Measurements from ENCODE around the gene DPP4. TPM values are rescaled to one million over a fixed set of nuclear protein-coding genes. Genes with fewer than 3 reads are reported as not detected.

Gene DPP4
- total and polyA plus RNA-seq, 2 experiments from 2014 or later = 149 to 218 TPM

GRCh38 chr2:162092008-162092390 lies 18.0 kb upstream of the DPP4 start:
- peak overlapping the region; percentile 27 for H2AFZ ChIP-seq
- H3K4me2 ChIP-seq = peak overlapping the region; percentile 22

DNA sequence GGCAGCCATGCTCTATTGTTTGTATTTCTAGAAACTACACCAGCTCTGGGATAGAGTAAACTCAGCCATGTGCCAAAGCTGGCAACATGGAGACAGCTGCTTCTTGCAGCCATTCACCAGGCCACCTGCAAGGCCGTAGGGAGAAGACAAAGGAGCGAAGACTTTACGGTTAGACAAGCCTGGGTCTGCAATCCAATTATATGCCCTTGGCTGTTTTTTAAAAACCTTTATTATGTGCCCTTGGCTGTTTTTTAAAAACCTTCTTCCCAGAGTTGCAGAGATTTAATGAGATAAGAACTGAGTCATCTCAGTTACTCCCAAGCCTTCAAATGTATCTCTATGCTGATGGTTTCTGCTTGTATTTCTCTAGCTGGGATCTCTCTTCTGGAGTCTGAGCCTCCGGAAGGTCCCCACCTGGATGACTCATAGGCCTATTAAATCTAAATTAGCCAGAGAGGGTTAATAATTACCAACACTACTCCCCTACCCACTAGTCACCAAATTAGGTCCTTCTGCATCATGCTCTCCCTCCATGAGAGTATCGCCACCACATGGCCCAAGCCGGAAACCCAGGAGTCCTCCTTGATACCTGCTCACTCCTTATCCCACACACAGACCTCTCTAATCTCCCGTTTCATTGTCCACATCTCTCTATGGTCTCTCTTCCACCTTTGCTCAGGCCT lies 17.5 kb upstream of the DPP4 start:
- H3K79me2 ChIP-seq = no peaks in the 10 kb centered on the region
- H3K4me3 ChIP-seq = no peak overlapping the region
- H3K4me2 ChIP-seq = peak overlapping the region; percentile 46
- no peaks in the 10 kb centered on the region for H3K9me2 ChIP-seq (replicated peaks; ENCODE audit: insufficient read depth)
- DNase-seq (ENCODE audit: low spot score) = peak; percentile 76
- H3K27me3 ChIP-seq = no peaks in the 10 kb centered on the region
- no peaks in the 10 kb centered on the region for H4K20me1 ChIP-seq (ENCODE audit: insufficient read depth, poor library complexity, severe bottlenecking)
- WGBS (ENCODE audit: low lambda C conversion rate, missing lambda C conversion rate) = 52% methylated on average over 7 of the region's 7 CpGs
- no peaks in the 10 kb centered on the region for H3K9me3 ChIP-seq (ENCODE audit: low read depth)
- H2AFZ ChIP-seq = peak overlapping the region; percentile 27
- no peak for TF ChIP-seq EZH2phosphoT487 (IDR thresholded peaks at IDR 0.05; ENCODE audit: low read depth, severe bottlenecking, unreplicated experiment)
- TF ChIP-seq CTCF (IDR thresholded peaks at IDR 0.05; ENCODE audit: poor library complexity) = peak; percentile 39
- H3K4me1 ChIP-seq (ENCODE audit: insufficient read depth) = peaks cover 32% of the 10 kb centered on the region
- H3K27ac ChIP-seq = peak overlapping the region; percentile 92
- no peaks in the 10 kb centered on the region for H3K36me3 ChIP-seq (replicated peaks; ENCODE audit: insufficient read depth, low read depth)

More at GRCh38 chr2:162092008-162092390, 18.0 kb upstream of the DPP4 start:
- Histone ChIP-seq H3K27ac (peak overlapping the region; percentile 86), H3K4me1 (ENCODE audit: insufficient read depth) (peaks cover 32% of the 10 kb centered on the region), H3K27me3 (no peaks in the 10 kb centered on the region), H3K9me2 (replicated peaks; ENCODE audit: insufficient read depth) (no peaks in the 10 kb centered on the region), H3K9me3 (ENCODE audit: low read depth) (no peaks in the 10 kb centered on the region), H3K36me3 (replicated peaks; ENCODE audit: insufficient read depth, low read depth) (no peaks in the 10 kb centered on the region), H3K79me2 (no peaks in the 10 kb centered on the region), H3K4me3 (no peak overlapping the region), H4K20me1 (ENCODE audit: insufficient read depth, poor library complexity, severe bottlenecking) (no peaks in the 10 kb centered on the region)
- WGBS (ENCODE audit: low lambda C conversion rate, missing lambda C conversion rate) = 87% methylated on average over 5 of the region's 5 CpGs
- DNase-seq (ENCODE audit: low spot score) = no peak
- no peak for TF ChIP-seq CTCF (IDR thresholded peaks at IDR 0.05; ENCODE audit: poor library complexity)
- TF ChIP-seq EZH2 (IDR thresholded peaks at IDR 0.05; ENCODE audit: borderline replicate concordance) = no peak
- no peak for TF ChIP-seq EZH2phosphoT487 (IDR thresholded peaks at IDR 0.05; ENCODE audit: low read depth, severe bottlenecking, unreplicated experiment)

DNA sequence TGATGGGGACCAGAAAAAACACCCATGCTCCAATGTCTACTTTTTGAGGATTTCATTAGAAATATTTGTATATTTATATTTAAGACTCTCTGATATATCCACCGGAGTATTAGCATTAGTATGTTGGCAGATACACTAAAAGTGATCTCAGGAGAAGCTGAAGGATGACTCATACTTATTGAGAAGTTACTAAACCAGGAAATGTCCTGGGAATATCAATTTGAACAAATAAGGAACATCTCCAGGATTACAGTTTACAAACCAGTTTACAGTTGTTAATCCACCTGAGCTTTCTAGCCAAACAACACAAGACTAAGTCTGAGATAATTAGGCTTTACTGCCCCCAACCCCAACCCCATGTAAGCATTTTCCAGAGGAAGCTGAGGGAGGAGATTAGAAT lies 16.1 kb upstream of the DPP4 start:
- Histone ChIP-seq H3K4me3 (no peak overlapping the region), H3K27ac (peak overlapping the region; percentile 92), H3K27me3 (no peaks in the 10 kb centered on the region), H3K36me3 (replicated peaks; ENCODE audit: insufficient read depth, low read depth) (no peaks in the 10 kb centered on the region), H3K9me2 (replicated peaks; ENCODE audit: insufficient read depth) (no peaks in the 10 kb centered on the region), H4K20me1 (ENCODE audit: insufficient read depth, poor library complexity, severe bottlenecking) (no peaks in the 10 kb centered on the region), H3K79me2 (no peaks in the 10 kb centered on the region), H3K4me2 (no peak overlapping the region), H3K4me1 (ENCODE audit: insufficient read depth) (peaks cover 36% of the 10 kb centered on the region), H3K9me3 (ENCODE audit: low read depth) (no peaks in the 10 kb centered on the region), H2AFZ (no peak overlapping the region)
- WGBS (ENCODE audit: low lambda C conversion rate, missing lambda C conversion rate) = 69% methylated on average over 1 of the region's 1 CpG
- no peak for DNase-seq (ENCODE audit: low spot score)
- TF ChIP-seq EZH2 (IDR thresholded peaks at IDR 0.05; ENCODE audit: borderline replicate concordance) (no peak), EZH2phosphoT487 (IDR thresholded peaks at IDR 0.05; ENCODE audit: low read depth, severe bottlenecking, unreplicated experiment) (no peak), CTCF (IDR thresholded peaks at IDR 0.05; ENCODE audit: poor library complexity) (no peak)
